ENCODE measurements around the gene SMIM5. TPM values are rescaled to one million over a fixed set of nuclear protein-coding genes. Genes with fewer than 3 reads are reported as not detected.

SMIM5 gene
- total and polyA plus RNA-seq, 9 of the 15 experiments (the other 6 are each of a cell fraction or from before 2014, with no cell fraction given), result 0.08 TPM; not detected in 8

DNA sequence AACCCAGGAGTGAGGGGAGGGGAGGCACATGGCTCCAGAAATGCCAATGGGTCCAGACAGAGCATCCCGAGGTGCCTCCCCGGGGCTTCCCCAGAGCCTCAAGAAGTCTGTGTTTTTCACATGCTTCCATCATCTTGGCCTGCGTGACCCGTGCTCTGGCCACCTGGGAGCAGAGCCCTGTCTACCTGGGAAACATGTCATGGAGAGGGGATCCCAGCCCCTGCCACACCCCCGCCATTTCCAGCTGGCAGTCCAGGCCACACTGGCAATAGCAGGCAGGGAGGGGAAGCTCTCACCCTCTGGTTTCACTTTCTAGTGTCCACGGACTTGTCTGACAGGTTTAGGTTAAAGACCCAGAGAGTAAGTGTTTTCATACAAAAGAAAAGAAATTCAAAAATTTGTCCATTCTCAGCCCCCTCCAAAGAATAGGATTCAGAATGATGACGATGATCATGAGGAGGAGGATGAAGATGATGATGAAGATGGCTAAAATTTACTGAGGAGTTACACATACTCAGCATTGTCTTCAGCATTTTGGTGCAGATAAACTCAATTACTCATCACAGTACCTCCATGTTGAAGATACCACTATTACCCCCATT lies 9.0 kb downstream of the SMIM5 start:
- Histone ChIP-seq H3K27ac (ENCODE audit: extremely low read depth, low read depth, low read length) (no peak overlapping the region; the same call in 2 of the 3 replicates), H3K4me1 (replicated peaks in 1 of 2; ENCODE audit: control insufficient read depth in 2 of 2, insufficient read depth in 2 of 2, low read length in 2 of 2) (peaks cover 15 to 36% of the 10 kb centered on the region in 2 experiments; a peak in 4 of 5 replicates), H3K9ac (ENCODE audit: insufficient read depth in 1 of 2, low read depth in 2 of 2, low read length in 2 of 2) (peak overlapping the region in 1 of 2 experiments; percentile 81; a peak in 2 of 4 replicates), H3K4me2 (ENCODE audit: insufficient read depth, low read length) (peak overlapping the region; percentile 48), H3K9me1 (ENCODE audit: control insufficient read depth, insufficient read depth, low read length) (peaks cover 3% of the 10 kb centered on the region), H3K9me3 (replicated peaks; ENCODE audit: control insufficient read depth, insufficient read depth, low read depth, low read length) (no peaks in the 10 kb centered on the region), H3K4me3 (no peak overlapping the region), H4K20me1 (replicated peaks; ENCODE audit: control insufficient read depth, insufficient read depth, low read length) (0 out of 2 replicates have a peak, but pooled peaks cover 6% of the 10 kb centered on the region), H3K79me2 (ENCODE audit: control insufficient read depth, insufficient read depth, low read length) (no peaks in the 10 kb centered on the region), H3K27me3 (ENCODE audit: control insufficient read depth in 2 of 2, insufficient read depth in 2 of 2, low read length in 2 of 2) (no peaks in the 10 kb centered on the region), H3K36me3 (ENCODE audit: control insufficient read depth, insufficient read depth, low read length) (peaks cover 3% of the 10 kb centered on the region; the same call in 1 of the 3 replicates), H2AFZ (ENCODE audit: low read depth, low read length) (no peak overlapping the region)
- FAIRE-seq (no peak), ATAC-seq (no peak), DNase-seq (ENCODE audit: extremely low read depth in 1 of 4, low spot score in 3 of 4) (no peak)
- in situ Hi-C loops (cut with MboI), result no loop called here
- intact Hi-C loops (cut with micrococcal nuclease), result no loop called here
- 64% methylated on average over 5 of the region's 7 CpGs for WGBS (ENCODE audit: insufficient coverage, low coverage, missing lambda C conversion rate)
- BruUV-seq (replicated peaks), result no TSS peak
- ChIA-PET CTCF (ENCODE audit: low intra/inter-chr PET ratio) (no interaction called here), POLR2A (interaction anchor here (0.5 to 3.4 kb wide), 4 partner anchors 8 to 401 kb away, joined by 3 to 15 read pairs (median 7); partner anchors contain the start of gene SMIM5)
- TF ChIP-seq HEY1 (CRISPR knock-in tag; IDR thresholded peaks at IDR 0.05; ENCODE audit: borderline replicate concordance) (no peak), GABPA (tag; conservative IDR thresholded peaks at IDR 0.05; ENCODE audit: low read depth) (no peak), ZNF316 (IDR thresholded peaks at IDR 0.05) (peak; percentile 23; the same call in 1 of the 2 replicates), SAFB (IDR thresholded peaks at IDR 0.05; ENCODE audit: borderline replicate concordance, low read depth, low read length) (no peak), BDP1 (IDR thresholded peaks at IDR 0.05; ENCODE audit: insufficient read depth, insufficient read length) (no peak), CBX2 (IDR thresholded peaks at IDR 0.05; ENCODE audit: insufficient read depth, low read length, poor library complexity, severe bottlenecking) (no peak), HINFP (tag; conservative IDR thresholded peaks at IDR 0.05; ENCODE audit: low read depth) (no peak), ASH1L (IDR thresholded peaks at IDR 0.05; ENCODE audit: borderline replicate concordance, low read depth, partially characterized antibody) (no peak), ZNF324 (CRISPR knock-in tag; IDR thresholded peaks at IDR 0.05) (no peak), HDAC2 (IDR thresholded peaks at IDR 0.05) (0 out of 2 replicates have a peak, but pooled peaks have one; percentile 16), BCOR (IDR thresholded peaks at IDR 0.05) (0 out of 2 replicates have a peak, but pooled peaks have one; percentile 22), ZNF699 (CRISPR knock-in tag; IDR thresholded peaks at IDR 0.05; ENCODE audit: insufficient replicate concordance) (no peak), ZBTB5 (IDR thresholded peaks at IDR 0.05) (no peak), MCM7 (IDR thresholded peaks at IDR 0.05) (no peak), SP2 (IDR thresholded peaks at IDR 0.05; ENCODE audit: extremely low read depth, low read depth, low read length, poor library complexity, severe bottlenecking) (no peak), SMARCB1 (IDR thresholded peaks at IDR 0.05; ENCODE audit: insufficient read length, low read depth) (no peak)
